ENCODE results near the gene IFI27L2.

IFI27L2 gene

DNA sequence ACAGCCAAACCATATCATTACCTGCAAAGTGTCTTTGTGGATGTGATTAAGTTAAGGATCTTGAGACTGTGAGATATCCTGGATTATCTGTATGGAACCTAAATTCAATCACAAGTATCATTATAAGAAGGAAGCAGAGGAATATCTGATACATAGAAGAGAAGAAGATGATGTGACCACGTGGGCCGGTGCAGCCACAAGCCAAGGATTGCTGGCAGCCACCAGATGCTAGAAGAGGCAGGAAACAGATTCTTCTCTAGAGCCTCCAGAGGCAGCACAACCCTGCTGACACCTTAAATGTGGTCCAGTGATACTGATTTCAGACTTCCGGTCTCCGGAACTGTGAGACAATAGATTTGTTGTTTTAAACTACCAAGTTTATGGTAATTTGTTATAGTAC lies 6.1 kb upstream of the IFI27L2 start:
- TF ChIP-seq, protein P1, sequence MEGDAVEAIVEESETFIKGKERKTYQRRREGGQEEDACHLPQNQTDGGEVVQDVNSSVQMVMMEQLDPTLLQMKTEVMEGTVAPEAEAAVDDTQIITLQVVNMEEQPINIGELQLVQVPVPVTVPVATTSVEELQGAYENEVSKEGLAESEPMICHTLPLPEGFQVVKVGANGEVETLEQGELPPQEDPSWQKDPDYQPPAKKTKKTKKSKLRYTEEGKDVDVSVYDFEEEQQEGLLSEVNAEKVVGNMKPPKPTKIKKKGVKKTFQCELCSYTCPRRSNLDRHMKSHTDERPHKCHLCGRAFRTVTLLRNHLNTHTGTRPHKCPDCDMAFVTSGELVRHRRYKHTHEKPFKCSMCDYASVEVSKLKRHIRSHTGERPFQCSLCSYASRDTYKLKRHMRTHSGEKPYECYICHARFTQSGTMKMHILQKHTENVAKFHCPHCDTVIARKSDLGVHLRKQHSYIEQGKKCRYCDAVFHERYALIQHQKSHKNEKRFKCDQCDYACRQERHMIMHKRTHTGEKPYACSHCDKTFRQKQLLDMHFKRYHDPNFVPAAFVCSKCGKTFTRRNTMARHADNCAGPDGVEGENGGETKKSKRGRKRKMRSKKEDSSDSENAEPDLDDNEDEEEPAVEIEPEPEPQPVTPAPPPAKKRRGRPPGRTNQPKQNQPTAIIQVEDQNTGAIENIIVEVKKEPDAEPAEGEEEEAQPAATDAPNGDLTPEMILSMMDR (IDR thresholded peaks at IDR 0.05; ENCODE audit: control insufficient read depth, extremely low read depth, insufficient read depth) = no peak
- no peak overlapping the region for H3K4me3 ChIP-seq (ENCODE audit: low read depth, low read length)
- no peak for DNase-seq (ENCODE audit: low read depth)

GRCh38 chr14:94132285-94132887 lies 3.0 kb upstream of the IFI27L2 start:
- TF ChIP-seq, protein P1 (IDR thresholded peaks at IDR 0.05; ENCODE audit: control insufficient read depth, extremely low read depth, insufficient read depth) = peak; percentile 66
- peak; percentile 46 for DNase-seq (ENCODE audit: low read depth)
- H3K4me3 ChIP-seq (ENCODE audit: low read depth, low read length) = no peak overlapping the region

- peak overlapping the region; percentile 37; the same call in 1 of the 2 replicates for H3K4me3 ChIP-seq (ENCODE audit: low read depth, low read length)
- no peak for DNase-seq (ENCODE audit: low read depth)
- TF ChIP-seq, protein P1 (IDR thresholded peaks at IDR 0.05; ENCODE audit: control insufficient read depth, extremely low read depth, insufficient read depth) = no peak
Measured at GRCh38 chr14:94129758-94130414, 482 bp upstream of the IFI27L2 start.

- no peak overlapping the region for H3K4me3 ChIP-seq (ENCODE audit: low read depth, low read length)
- no peak for DNase-seq (ENCODE audit: low read depth)
- TF ChIP-seq, protein P1 (IDR thresholded peaks at IDR 0.05; ENCODE audit: control insufficient read depth, extremely low read depth, insufficient read depth) = no peak
Measured at GRCh38 chr14:94128216-94128839, 1.1 kb downstream of the IFI27L2 start.

GRCh38 chr14:94127330-94127729 lies 2.1 kb downstream of the IFI27L2 start:
- TF ChIP-seq, protein P1 (IDR thresholded peaks at IDR 0.05; ENCODE audit: control insufficient read depth, extremely low read depth, insufficient read depth) = no peak
- no peak overlapping the region for H3K4me3 ChIP-seq (ENCODE audit: low read depth, low read length)
- DNase-seq (ENCODE audit: low read depth) = no peak

- no peak for DNase-seq (ENCODE audit: low read depth)
- no peak overlapping the region for H3K4me3 ChIP-seq (ENCODE audit: low read depth, low read length)
- TF ChIP-seq, protein P1 (IDR thresholded peaks at IDR 0.05; ENCODE audit: control insufficient read depth, extremely low read depth, insufficient read depth) = no peak
Measured at GRCh38 chr14:94126800-94127199, 2.6 kb downstream of the IFI27L2 start.
